ENCODE results near the gene SLC10A3.

GRCh38 chrX:154437971-154438893 lies 52.2 kb downstream of the SLC10A3 start:
- TF ChIP-seq CTCF (conservative IDR thresholded peaks at IDR 0.05; ENCODE audit: low read depth, low read length) (no peak), EZH2 (IDR thresholded peaks at IDR 0.05; ENCODE audit: low read length, unreplicated experiment) (no peak)

All from PC-3 (cell line).